ENCODE results near the gene NPIPB2. TPM values are rescaled to one million over a fixed set of nuclear protein-coding genes. Genes with fewer than 3 reads are reported as not detected.

The NPIPB2 gene
- total and polyA plus RNA-seq, 3 experiments from 2014 or later: 1.3 to 9.7 (median 9.4) TPM

- H3K36me3 ChIP-seq (ENCODE audit: insufficient read depth, low read length): peaks cover 42% of the 10 kb centered on the region
- H3K9me3 Mint-ChIP-seq: no peaks in the 10 kb centered on the region
- ChIA-PET POLR2A (no interaction called here), CTCF (no interaction called here)
- no peaks in the 10 kb centered on the region for H3K27me3 Mint-ChIP-seq
- H3K9me3 ChIP-seq (ENCODE audit: low read length): no peaks in the 10 kb centered on the region
- H3K27ac Mint-ChIP-seq: peak overlapping the region in 1 of 8 donors; percentile 20
- H3K4me3 ChIP-seq (ENCODE audit: low read length): no peak overlapping the region
- H3K27ac ChIP-seq (ENCODE audit: low read depth, low read length): no peak overlapping the region
- DNase-seq: no peak
- peaks cover 0 to 5% (median 0%) of the 10 kb centered on the region in 3 donors for H3K4me1 Mint-ChIP-seq
- H3K4me3 Mint-ChIP-seq: no peak overlapping the region
- no peaks in the 10 kb centered on the region for H3K27me3 ChIP-seq (ENCODE audit: insufficient read depth, low read length, poor library complexity, severe bottlenecking)
- H3K4me1 ChIP-seq (ENCODE audit: insufficient read depth, low read length): no peaks in the 10 kb centered on the region
- H3K36me3 Mint-ChIP-seq: peaks cover 9 to 81% (median 19%) of the 10 kb centered on the region in 3 donors
These were observed 57.8 kb downstream of the NPIPB2 start for GRCh38 chr16:11884035-11884434.

GRCh38 chr16:11880007-11880406 is 61.8 kb downstream of the NPIPB2 start:
- ChIA-PET CTCF (no interaction called here), POLR2A (no interaction called here)
- H3K27ac ChIP-seq (ENCODE audit: low read depth, low read length): no peak overlapping the region
- no peak for DNase-seq
- H3K4me3 ChIP-seq (ENCODE audit: low read length): no peak overlapping the region
- H3K36me3 ChIP-seq (ENCODE audit: insufficient read depth, low read length): peaks cover 51% of the 10 kb centered on the region
- H3K9me3 ChIP-seq (ENCODE audit: low read length): no peaks in the 10 kb centered on the region
- Mint-ChIP-seq H3K27me3 (no peaks in the 10 kb centered on the region), H3K4me1 (peaks cover 0 to 5% (median 0%) of the 10 kb centered on the region in 3 donors), H3K36me3 (peaks cover 2 to 78% (median 21%) of the 10 kb centered on the region in 3 donors), H3K9me3 (no peaks in the 10 kb centered on the region), H3K27ac (no peak overlapping the region), H3K4me3 (no peak overlapping the region)
- H3K4me1 ChIP-seq (ENCODE audit: insufficient read depth, low read length): no peaks in the 10 kb centered on the region
- no peaks in the 10 kb centered on the region for H3K27me3 ChIP-seq (ENCODE audit: insufficient read depth, low read length, poor library complexity, severe bottlenecking)

GRCh38 chr16:11877374-11877773 is 64.5 kb downstream of the NPIPB2 start:
- peaks cover 45% of the 10 kb centered on the region for H3K36me3 ChIP-seq (ENCODE audit: insufficient read depth, low read length)
- Mint-ChIP-seq H3K4me3 (no peak overlapping the region), H3K9me3 (no peaks in the 10 kb centered on the region), H3K27ac (peak overlapping the region in 2 of 8 donors; percentile 17 to 18), H3K27me3 (no peaks in the 10 kb centered on the region), H3K4me1 (peaks cover 0 to 5% (median 0%) of the 10 kb centered on the region in 3 donors), H3K36me3 (peaks cover 0 to 83% (median 27%) of the 10 kb centered on the region in 3 donors)
- DNase-seq: no peak
- no peaks in the 10 kb centered on the region for H3K27me3 ChIP-seq (ENCODE audit: insufficient read depth, low read length, poor library complexity, severe bottlenecking)
- no peak overlapping the region for H3K4me3 ChIP-seq (ENCODE audit: low read length)
- H3K27ac ChIP-seq (ENCODE audit: low read depth, low read length): no peak overlapping the region
- CTCF ChIA-PET: no interaction called here
- POLR2A ChIA-PET: no interaction called here
- no peaks in the 10 kb centered on the region for H3K9me3 ChIP-seq (ENCODE audit: low read length)
- no peaks in the 10 kb centered on the region for H3K4me1 ChIP-seq (ENCODE audit: insufficient read depth, low read length)

Other genes with a start within 250 kb of the NPIPB2 start
- 10 to 100 TPM; 32.8 to 38.8 TPM for gene TXNDC11, start 199.2 kb downstream of the NPIPB2 start, total RNA-seq
- gene TXNDC11, start 199.2 kb downstream of the NPIPB2 start, polyA plus RNA-seq: 57.8 TPM
- 10 to 100 TPM; 51.9 to 54.2 TPM for gene ZC3H7A, start 144.8 kb downstream of the NPIPB2 start, total RNA-seq
- 35.6 TPM for gene ZC3H7A, start 144.8 kb downstream of the NPIPB2 start, polyA plus RNA-seq
- gene RSL1D1, start 90.5 kb downstream of the NPIPB2 start, total RNA-seq: 100 to 1,000 TPM; 355 to 362 TPM
- 265 TPM for gene RSL1D1, start 90.5 kb downstream of the NPIPB2 start, polyA plus RNA-seq
- 100 to 1,000 TPM; 228 to 237 TPM for gene GSPT1, start 26.1 kb downstream of the NPIPB2 start, total RNA-seq
- gene GSPT1, start 26.1 kb downstream of the NPIPB2 start, polyA plus RNA-seq: 90.8 TPM
- gene TNFRSF17, start 23.2 kb upstream of the NPIPB2 start, total RNA-seq: not detected
- gene TNFRSF17, start 23.2 kb upstream of the NPIPB2 start, polyA plus RNA-seq: not detected
- 10 to 100 TPM; 12.0 to 14.4 TPM for gene SNX29, start 34.7 kb upstream of the NPIPB2 start, total RNA-seq
- 12.4 TPM for gene SNX29, start 34.7 kb upstream of the NPIPB2 start, polyA plus RNA-seq